ENCODE results near the gene HAPSTR1. TPM values are rescaled to one million over a fixed set of nuclear protein-coding genes. Genes with fewer than 3 reads are reported as not detected.

HAPSTR1 gene
- total RNA-seq, 1 experiment from 2014 or later, result 49.9 TPM

- H3K9me3 ChIP-seq (ENCODE audit: control insufficient read depth, insufficient read depth, low read depth, low read length), result no peaks in the 10 kb centered on the region
- ChIA-PET POLR2A (no interaction called here), CTCF (no interaction called here)
- intact Hi-C loops (cut with micrococcal nuclease; ENCODE audit: unreplicated experiment), result no loop called here
- TF ChIP-seq SIN3A (IDR thresholded peaks at IDR 0.05; ENCODE audit: borderline replicate concordance, insufficient read depth, low read depth, low read length), result no peak
- TF ChIP-seq POLR2AphosphoS5 (IDR thresholded peaks at IDR 0.05; ENCODE audit: low read depth, low read length), result no peak
- TF ChIP-seq TCF7L2 (IDR thresholded peaks at IDR 0.05; ENCODE audit: low read depth, low read length), result no peak
- TF ChIP-seq REST (IDR thresholded peaks at IDR 0.05; ENCODE audit: insufficient read depth in 1 of 2, low read depth in 2 of 2, low read length in 1 of 2), result no peak
- no peak for TF ChIP-seq CTCF (IDR thresholded peaks at IDR 0.05)
- BruUV-seq (replicated peaks), result no TSS peak
- H3K4me1 ChIP-seq (ENCODE audit: control insufficient read depth, insufficient read depth, low read length), result peaks cover 55% of the 10 kb centered on the region
- no peak for ATAC-seq
- no peaks in the 10 kb centered on the region for H3K27me3 ChIP-seq (ENCODE audit: control insufficient read depth, insufficient read depth, low read length)
- H3K27ac ChIP-seq (ENCODE audit: low read length), result peak overlapping the region; percentile 34
- H3K4me3 ChIP-seq (ENCODE audit: low read depth in 2 of 2, low read length in 2 of 2), result no peak overlapping the region
- no peak for DNase-seq (ENCODE audit: low read depth, low spot score)
- in situ Hi-C loops (cut with HindIII; ENCODE audit: low pct_unique_long_range_greater_than_20kb, low sequenced_read_pairs), result no loop called here
- H3K36me3 ChIP-seq (ENCODE audit: control insufficient read depth, insufficient read depth, low read length), result peaks cover 9% of the 10 kb centered on the region
Observed at GRCh38 chr16:9123401-9123800, 32.0 kb downstream of the HAPSTR1 start.

GRCh38 chr16:9123871-9124270, 32.4 kb downstream of the HAPSTR1 start:
- in situ Hi-C loops (cut with HindIII; ENCODE audit: low pct_unique_long_range_greater_than_20kb, low sequenced_read_pairs) (no loop called here), intact Hi-C loops (cut with micrococcal nuclease; ENCODE audit: unreplicated experiment) (no loop called here)
- DNase-seq (ENCODE audit: low read depth, low spot score) (no peak), ATAC-seq (peak; percentile 40)
- Histone ChIP-seq H3K27ac (ENCODE audit: low read length) (peak overlapping the region; percentile 34; the same call in 1 of the 2 replicates), H3K4me1 (ENCODE audit: control insufficient read depth, insufficient read depth, low read length) (peaks cover 58% of the 10 kb centered on the region), H3K9me3 (ENCODE audit: control insufficient read depth, insufficient read depth, low read depth, low read length) (no peaks in the 10 kb centered on the region), H3K36me3 (ENCODE audit: control insufficient read depth, insufficient read depth, low read length) (peaks cover 5% of the 10 kb centered on the region), H3K27me3 (ENCODE audit: control insufficient read depth, insufficient read depth, low read length) (no peaks in the 10 kb centered on the region), H3K4me3 (ENCODE audit: low read depth in 2 of 2, low read length in 2 of 2) (no peak overlapping the region)
- ChIA-PET CTCF (no interaction called here), POLR2A (no interaction called here)
- no peak for TF ChIP-seq TCF7L2 (IDR thresholded peaks at IDR 0.05; ENCODE audit: low read depth, low read length)
- TF ChIP-seq CTCF (IDR thresholded peaks at IDR 0.05), result no peak
- TF ChIP-seq POLR2AphosphoS5 (IDR thresholded peaks at IDR 0.05; ENCODE audit: low read depth, low read length), result no peak
- no peak for TF ChIP-seq REST (IDR thresholded peaks at IDR 0.05; ENCODE audit: insufficient read depth in 1 of 2, low read depth in 2 of 2, low read length in 1 of 2)
- TF ChIP-seq SIN3A (IDR thresholded peaks at IDR 0.05; ENCODE audit: borderline replicate concordance, insufficient read depth, low read depth, low read length), result no peak
- BruUV-seq (replicated peaks), result no TSS peak

Data from Panc1 (cell line).